KOPT-K1 (cell line): ENCODE measurements around the gene C1orf21.

ENCODE experiments used
- H3K27ac ChIP-seq: fragments of 200-600 bp; sonication (generic); 2 replicates; pipeline ENCODE4 v1.5.1; 2016; ENCODE audit warnings: antibody characterized with exemption, mild to moderate bottlenecking, low read depth, low read length; ENCODE audit not compliant: poor library complexity, severe bottlenecking
- H3K36me3 ChIP-seq: fragments of 200-600 bp; sonication (generic); 2 replicates; pipeline ENCODE4 v1.5.1; 2017; ENCODE audit warnings: antibody characterized with exemption, mild to moderate bottlenecking, low read length, moderate library complexity; ENCODE audit not compliant: insufficient read depth
- H3K9me3 ChIP-seq: fragments of 200-600 bp; sonication (generic); 2 replicates; pipeline ENCODE4 v1.5.1; 2017; ENCODE audit warnings: antibody characterized with exemption, low read length, mild to moderate bottlenecking; ENCODE audit not compliant: insufficient read depth, poor library complexity, severe bottlenecking

Gene C1orf21

DNA sequence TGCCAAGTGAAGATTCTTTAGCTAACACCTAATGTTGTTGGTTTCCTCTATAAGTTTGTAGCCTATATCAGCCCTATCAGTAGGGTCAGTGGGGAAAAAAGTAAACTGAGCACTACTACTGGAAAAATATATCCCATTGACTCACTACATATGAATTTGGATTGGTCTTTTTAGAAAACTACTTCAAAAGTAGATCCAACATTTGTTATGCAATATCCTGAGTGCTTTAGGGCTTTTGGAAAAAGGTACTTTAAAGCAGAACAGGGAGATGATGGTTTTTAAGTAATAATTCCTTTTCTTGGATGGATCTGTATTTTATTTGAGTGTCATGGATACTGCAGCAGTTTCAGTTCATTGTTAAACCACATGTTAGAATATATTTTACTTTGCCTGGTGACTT is 7.1 kb downstream of the C1orf21 start:
- Histone ChIP-seq H3K9me3 (no peaks in the 10 kb centered on the region), H3K27ac (no peak overlapping the region), H3K36me3 (no peaks in the 10 kb centered on the region)

DNA sequence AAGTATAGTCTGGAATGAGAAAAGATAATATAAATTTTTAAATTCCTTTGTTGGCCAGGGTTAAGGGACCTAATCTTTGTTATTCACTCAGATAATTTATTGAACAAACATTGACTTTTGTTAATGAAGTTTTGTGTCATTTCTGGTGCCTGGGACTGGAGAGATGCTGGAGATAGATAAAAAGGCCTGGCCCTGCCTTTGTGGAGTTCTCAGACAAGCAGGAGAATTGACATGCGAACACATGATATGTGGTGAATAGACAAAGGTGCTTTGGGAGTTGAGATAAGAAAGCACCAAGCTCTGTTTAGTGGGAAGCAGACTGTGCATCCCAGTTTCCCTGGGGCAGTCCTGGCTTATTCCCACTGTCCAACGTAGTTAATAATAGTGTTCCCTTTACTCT is 8.5 kb downstream of the C1orf21 start:
- Histone ChIP-seq H3K9me3 (no peaks in the 10 kb centered on the region), H3K36me3 (no peaks in the 10 kb centered on the region), H3K27ac (no peak overlapping the region)

DNA sequence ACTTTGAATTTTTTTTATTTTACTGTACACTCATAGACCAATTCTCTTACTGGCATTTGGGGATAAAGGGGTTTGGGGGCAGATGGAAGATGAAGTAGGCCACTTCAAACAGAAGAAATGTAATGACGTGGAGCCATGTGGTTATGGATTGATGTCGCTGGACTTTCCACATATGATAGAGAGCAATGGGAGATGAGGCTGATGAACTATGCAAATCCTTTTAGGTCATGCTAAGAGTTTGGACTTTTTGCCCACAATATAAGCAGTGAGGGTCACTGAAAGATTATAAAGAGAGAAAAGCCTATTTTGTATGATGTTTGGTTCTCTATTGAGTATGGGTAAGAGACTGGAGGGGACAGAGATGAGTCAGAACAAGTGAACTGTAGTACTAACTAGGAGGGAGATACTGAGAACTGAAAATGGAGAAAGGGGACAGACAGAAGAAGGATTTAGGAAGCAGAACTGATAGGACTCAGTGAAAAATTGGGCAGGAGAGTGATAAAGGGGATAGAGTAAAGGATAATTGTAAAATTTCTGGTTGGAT is 9.2 kb downstream of the C1orf21 start:
- Histone ChIP-seq H3K27ac (no peak overlapping the region), H3K36me3 (no peaks in the 10 kb centered on the region)

DNA sequence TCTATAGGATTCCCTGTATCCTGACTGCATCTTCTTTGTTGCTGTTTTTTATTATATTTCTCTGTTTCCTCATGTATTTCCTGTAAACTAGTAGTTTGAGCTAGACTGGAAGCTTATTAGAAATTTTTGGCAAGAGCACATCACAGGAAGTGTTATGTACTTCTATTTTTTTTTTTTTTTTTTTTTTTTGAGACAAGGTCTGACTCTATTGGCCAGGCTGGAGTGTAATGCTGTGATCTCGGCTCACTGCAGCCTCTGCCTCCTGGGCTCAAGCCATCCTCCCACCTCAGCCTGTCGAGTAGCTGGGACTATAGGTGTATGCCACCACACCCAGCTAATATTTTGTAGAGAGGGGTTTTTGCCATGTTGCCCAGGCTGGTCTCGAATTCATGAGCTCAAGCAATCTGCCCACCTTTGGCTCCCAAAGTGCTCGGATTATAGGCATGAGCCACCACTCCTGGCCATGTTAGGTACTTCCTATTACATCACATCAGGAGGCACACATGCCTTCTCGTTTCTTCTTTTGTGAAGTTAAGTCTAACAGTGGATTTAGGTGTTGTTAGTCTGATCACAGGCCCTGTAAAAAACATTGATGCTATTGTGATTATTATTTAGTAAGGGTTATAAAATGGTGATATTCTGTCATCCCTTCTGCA is 12.5 kb downstream of the C1orf21 start:
- H3K27ac ChIP-seq, result no peak overlapping the region
- no peaks in the 10 kb centered on the region for H3K9me3 ChIP-seq
- no peaks in the 10 kb centered on the region for H3K36me3 ChIP-seq

More for the DNA sequence above, 9.2 kb downstream of the C1orf21 start:
- no peaks in the 10 kb centered on the region for H3K9me3 ChIP-seq

DNA sequence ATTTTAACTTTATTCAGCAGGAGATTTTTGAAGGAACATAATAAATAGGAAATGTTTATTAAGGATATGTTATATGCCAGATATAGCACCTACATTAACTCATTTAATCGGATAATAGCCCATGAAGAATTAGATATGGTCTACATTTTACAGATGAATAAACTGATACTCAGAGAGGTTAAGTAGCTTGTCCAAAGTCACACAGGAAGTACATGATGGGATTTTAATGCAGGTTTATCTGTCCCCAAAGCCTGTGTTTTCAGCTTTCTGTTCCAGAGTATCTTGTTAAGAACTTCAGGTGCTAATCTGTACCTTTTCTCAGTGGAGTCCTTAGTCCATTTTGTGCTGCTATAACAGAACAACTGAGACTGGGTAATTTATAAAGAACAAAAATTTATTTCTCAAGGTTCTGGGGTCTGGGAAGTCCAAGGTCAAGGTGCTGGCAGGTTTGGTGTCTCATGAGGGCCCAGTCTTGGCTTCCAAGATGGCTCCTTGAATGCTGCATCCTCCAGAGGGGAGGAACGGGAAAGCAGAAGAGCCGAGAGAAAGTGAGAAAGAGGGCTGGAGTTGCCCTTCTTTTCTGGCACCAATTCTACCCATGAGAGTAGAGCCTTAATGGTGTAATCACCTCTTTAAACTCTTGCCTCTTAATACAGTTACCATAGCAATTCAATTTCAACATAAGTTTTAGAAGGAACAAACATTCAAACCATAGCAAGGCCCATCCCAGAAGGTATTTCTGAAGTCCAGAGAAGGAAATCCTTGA is 17.3 kb downstream of the C1orf21 start:
- Histone ChIP-seq H3K27ac (no peak overlapping the region), H3K36me3 (no peaks in the 10 kb centered on the region), H3K9me3 (no peaks in the 10 kb centered on the region)

DNA sequence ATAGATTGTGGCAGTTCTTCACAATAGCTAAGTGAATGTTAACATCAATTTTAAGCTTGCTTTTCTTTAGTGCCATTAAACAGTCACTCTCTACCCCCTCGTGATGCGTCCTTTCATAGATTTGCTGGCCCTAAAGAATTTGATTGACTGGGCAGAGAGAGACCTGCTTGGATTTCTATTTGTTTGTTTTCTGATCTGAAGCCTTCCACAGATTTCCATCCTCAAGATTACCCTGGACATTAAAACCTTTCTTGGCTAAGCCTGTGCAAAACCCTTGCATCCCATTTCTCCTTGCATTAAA is 17.8 kb downstream of the C1orf21 start:
- no peak overlapping the region for H3K27ac ChIP-seq
- H3K9me3 ChIP-seq, result no peaks in the 10 kb centered on the region

DNA sequence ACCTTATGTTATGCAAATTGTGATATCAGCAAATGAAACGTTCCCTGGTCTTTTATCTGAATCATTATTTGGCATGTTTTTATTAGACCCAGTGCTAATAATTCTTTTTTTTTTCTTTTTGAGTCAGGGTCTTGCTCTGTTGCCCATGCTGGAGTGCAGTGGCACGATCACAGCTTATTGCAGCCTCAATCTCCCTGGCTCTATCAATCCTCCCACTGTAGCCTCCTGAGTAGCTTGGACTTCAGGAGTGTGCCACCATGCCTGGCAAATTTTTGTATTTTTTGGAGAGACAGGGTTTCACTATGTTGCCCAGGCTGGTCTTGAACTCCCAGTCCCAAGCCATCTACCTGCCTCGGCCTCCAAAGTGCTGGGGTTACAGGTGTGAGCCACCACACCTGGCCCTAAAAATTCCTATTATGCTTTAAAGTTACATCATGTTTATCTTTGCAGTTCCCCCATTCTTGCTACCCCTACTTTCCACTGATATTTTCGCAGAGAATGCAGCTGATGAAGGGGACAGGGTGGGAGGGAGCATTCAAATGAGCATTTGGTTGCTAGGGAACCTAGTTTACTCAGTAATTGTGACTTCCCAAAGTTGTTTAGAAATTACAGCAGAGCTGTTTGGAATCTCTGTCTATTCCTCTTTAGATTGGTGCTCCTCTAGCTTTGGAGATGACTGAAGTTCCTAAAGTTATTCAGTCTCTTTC is 18.4 kb downstream of the C1orf21 start:
- Histone ChIP-seq H3K27ac (no peak overlapping the region), H3K9me3 (no peaks in the 10 kb centered on the region), H3K36me3 (no peaks in the 10 kb centered on the region)

More for the DNA sequence above, 17.8 kb downstream of the C1orf21 start:
- no peaks in the 10 kb centered on the region for H3K36me3 ChIP-seq

DNA sequence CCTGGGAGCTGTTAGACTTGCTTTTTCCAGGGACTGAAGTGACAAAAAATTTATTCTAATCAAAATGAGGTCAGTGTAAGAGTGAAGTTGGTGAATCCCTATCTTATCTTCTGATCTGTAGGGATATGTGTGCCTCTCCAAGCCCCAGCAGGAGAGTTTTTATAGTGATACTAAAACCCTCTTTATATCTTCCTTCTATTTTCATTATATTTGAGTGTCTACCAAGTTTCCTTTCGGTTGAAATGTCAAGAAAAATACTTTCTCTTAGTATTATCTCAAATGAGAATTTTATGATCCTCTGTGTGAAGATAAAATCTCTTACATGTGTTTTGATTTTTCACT is 18.9 kb downstream of the C1orf21 start:
- H3K36me3 ChIP-seq, result no peaks in the 10 kb centered on the region
- no peaks in the 10 kb centered on the region for H3K9me3 ChIP-seq
- H3K27ac ChIP-seq, result no peak overlapping the region

DNA sequence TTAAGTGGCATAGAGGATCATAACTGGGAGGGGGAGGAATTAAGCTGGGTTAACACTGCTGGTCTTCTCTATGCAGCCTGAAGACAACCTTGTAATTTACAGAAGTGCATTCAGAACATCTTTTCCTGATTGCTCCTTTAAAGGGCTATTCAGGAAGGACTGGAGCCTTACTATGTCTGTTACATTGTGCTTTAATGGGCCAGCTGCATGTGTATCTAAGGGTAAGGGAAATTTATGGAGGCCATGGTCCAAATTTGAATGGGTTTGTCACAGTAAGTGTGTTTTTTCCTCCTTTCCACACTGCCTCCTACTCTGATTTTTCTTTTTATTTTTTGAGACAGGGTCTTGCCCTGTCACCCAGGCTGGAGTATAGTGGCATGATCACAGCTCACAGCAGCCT is 19.6 kb downstream of the C1orf21 start:
- Histone ChIP-seq H3K27ac (no peak overlapping the region), H3K36me3 (no peaks in the 10 kb centered on the region), H3K9me3 (no peaks in the 10 kb centered on the region)

DNA sequence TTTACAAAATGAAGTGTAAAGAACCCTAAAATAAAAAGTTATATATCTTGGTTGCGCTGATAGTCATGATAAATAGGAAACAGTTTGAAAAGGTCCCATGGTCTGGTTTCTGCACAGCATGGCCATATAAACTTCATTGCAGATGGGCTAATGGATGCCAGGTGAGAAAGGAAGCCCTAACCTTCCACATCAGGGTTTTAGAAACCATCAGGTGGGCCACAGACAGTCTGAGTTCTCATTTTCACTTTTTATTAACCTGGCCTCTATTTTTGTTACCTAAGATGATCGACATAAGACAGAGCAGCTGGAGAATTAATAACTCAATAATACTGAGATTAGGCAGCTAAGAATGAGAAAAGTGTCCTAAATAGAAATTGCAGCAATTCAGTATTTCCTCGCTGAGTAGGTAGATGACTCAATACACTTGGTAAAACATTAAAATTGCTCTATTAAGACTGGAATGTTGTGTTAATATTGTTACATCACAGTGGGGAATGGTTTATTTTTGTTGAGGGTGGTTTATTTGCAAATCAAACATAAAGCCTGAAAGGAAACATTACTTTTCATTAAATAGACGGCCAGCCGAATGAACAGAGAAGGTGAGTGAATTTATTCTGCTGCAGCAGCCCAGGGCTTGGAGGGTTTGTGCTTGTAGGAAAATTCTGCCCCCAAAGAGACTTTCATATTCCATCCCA is 21.1 kb downstream of the C1orf21 start:
- Histone ChIP-seq H3K9me3 (no peaks in the 10 kb centered on the region), H3K27ac (no peak overlapping the region), H3K36me3 (no peaks in the 10 kb centered on the region)

DNA sequence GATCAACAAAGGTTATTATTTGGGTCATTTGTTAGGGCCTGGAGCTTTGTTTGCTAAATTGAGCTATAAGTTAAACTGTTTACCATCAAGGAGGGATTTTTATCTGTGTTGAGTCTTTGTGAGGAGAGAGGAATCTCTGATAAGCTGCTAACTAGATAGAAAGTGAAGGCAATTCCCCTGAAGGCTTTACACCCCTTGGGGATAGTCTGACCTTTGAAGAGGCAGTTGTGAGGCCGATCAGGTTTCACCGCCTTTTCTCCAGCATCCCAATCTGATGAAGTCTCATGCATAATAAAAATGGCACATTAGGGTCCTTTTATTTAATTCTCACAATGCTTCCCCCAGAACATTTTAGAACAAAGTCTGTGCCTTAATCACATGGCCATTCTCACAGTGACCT is 21.8 kb downstream of the C1orf21 start:
- Histone ChIP-seq H3K9me3 (no peaks in the 10 kb centered on the region), H3K36me3 (no peaks in the 10 kb centered on the region), H3K27ac (no peak overlapping the region)

DNA sequence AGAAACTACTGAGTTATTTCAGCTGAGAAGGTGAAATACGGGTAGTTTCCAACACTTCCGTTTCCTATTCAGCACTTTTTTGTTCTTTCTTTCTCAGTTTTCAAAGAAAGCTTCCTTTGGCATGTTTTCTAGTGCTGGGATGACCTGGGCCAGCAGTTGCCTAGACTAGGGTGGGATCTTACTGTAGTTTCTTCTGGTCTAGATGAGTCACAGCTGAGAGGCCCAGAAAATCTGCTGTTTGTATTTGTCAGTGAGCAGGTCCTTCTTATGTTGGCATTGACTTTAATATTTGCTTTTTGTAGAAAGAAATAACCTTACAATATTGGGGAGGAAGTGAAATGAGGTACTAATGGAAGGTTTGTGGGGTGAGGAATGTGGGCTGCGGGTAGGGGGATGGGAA is 22.2 kb downstream of the C1orf21 start:
- H3K36me3 ChIP-seq, result no peaks in the 10 kb centered on the region
- H3K27ac ChIP-seq, result no peak overlapping the region
- H3K9me3 ChIP-seq, result no peaks in the 10 kb centered on the region

DNA sequence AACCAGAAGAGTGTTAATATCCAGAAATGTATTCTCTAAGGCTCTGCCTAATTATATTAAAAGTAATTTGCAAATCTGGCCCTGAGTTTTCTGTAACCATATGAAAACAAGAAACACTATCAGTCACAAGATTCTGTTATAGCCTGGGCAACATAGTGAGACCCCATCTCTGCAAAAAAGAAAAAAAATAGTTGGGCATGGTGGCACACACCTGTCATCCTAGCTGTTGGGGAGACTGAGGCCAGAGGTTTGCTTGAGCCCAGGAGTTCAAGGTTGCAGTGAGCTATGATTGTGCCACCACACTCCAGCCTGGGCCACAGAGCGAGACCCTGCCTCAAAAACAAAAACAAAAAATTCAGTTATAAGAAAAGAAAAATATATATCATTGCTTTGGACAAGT is 25.6 kb downstream of the C1orf21 start:
- H3K36me3 ChIP-seq, result no peaks in the 10 kb centered on the region
- H3K9me3 ChIP-seq, result no peaks in the 10 kb centered on the region
- H3K27ac ChIP-seq, result no peak overlapping the region

DNA sequence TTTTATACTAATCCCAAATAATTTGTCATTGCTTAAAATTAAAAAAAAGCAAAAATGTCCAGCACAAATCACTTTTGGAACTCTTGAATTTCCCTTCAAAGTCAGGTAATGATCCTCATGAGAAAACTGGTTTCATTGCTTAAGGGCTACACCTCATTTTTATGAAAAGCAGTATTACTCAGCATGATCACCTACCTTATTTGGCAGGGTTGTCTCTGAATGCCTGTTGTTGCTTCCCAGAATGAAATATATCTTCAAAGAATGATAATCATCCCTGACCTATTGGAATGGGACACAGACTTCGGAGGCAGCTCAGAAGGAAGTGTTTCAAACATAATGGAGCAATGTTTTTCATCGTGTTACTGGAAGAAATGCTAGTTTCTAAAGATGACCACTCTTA is 29.7 kb downstream of the C1orf21 start:
- Histone ChIP-seq H3K9me3 (no peaks in the 10 kb centered on the region), H3K27ac (no peak overlapping the region), H3K36me3 (no peaks in the 10 kb centered on the region)

DNA sequence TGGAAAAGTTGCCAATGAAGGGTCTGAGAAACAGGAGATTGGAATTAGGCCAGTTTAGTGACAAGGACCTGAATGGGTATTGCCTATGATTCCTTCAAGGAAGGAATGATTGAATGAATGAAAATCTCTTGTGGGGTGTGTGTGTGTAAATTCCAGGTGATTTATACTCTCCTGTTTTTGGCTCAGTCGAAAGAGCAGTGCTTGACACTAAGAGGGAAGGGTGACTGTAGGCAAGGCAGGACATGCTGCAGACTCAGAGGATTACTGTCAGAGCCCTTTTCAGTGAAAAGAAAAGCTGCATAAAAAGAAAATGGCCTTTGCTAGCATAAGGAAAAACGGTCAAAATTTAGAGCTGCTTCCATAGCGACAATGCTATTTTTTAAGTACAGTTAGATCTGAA is 30.1 kb downstream of the C1orf21 start:
- Histone ChIP-seq H3K27ac (no peak overlapping the region), H3K9me3 (no peaks in the 10 kb centered on the region), H3K36me3 (no peaks in the 10 kb centered on the region)
